A549 (cell line): ENCODE data around the gene DBT. TPM values are rescaled to one million over a fixed set of nuclear protein-coding genes. Genes with fewer than 3 reads are reported as not detected.

Experiments used
- ATAC-seq, 2 experiments: fragments of 200-7000 bp in 1 of 2; fragments of >200 bp in 1 of 2; cut with Nextera tagmentation in 1 of 2; cut with Tn5 transposase in 1 of 2; 3 replicates each; pipeline versions ENCODE4 v1.8.0 to v1.9.1; 2018 to 2020; ENCODE audit warnings: mild to moderate bottlenecking in 1 of 2, moderate library complexity in 1 of 2
- CTCF ChIA-PET: fragments of 300-600 bp; sonication (Branson Sonifier 250); formaldehyde crosslinking; extraction: SDS; loops from one replicate; lab custom pipeline; 2021; ENCODE audit warnings: antibody characterized with exemption, inconsistent platforms; lab: Yijun Ruan, JAX
- POLR2A ChIA-PET: fragments of 350-600 bp; formaldehyde crosslinking; extraction: SDS; loops from one replicate; lab custom pipeline; 2021; ENCODE audit warnings: antibody characterized with exemption, inconsistent platforms; lab: Yijun Ruan, JAX
- DNase-seq, 2 experiments: peaks; one replicate each; pipeline versions ENCODE4 v3.0.0 to v3.0.0-alpha.2; 2011 to 2016; ENCODE audit warnings: low read depth in 1 of 2, low spot score in 1 of 2
- FAIRE-seq: peaks from 2 replicates; lab custom pipeline; 2011; peaks lifted over from hg19 to GRCh38; lab: Jason Lieb, UNC
- H3K27ac ChIP-seq, 2 experiments: fragments of >200 bp; sonication (Bioruptor Twin); formaldehyde crosslinking; 3 replicates each; pipeline ENCODE4 v1.5.1; 2016 to 2017
- H3K4me1 ChIP-seq: fragments of >200 bp; sonication (Bioruptor Twin); formaldehyde crosslinking; 3 replicates; pipeline ENCODE4 v1.6.1; 2016
- H3K4me2 ChIP-seq: fragments of >200 bp; sonication (Bioruptor Twin); formaldehyde crosslinking; 3 replicates; pipeline ENCODE4 v1.6.1; 2016
- H3K4me3 ChIP-seq: fragments of >200 bp; sonication (Bioruptor Twin); formaldehyde crosslinking; 3 replicates; pipeline ENCODE4 v1.5.1; 2016
- H3K9me3 ChIP-seq: fragments of >200 bp; sonication (Bioruptor Twin); formaldehyde crosslinking; 3 replicates; pipeline ENCODE4 v1.6.1; 2016
- ATOH8 ChIP-seq: fragments of 250-450 bp; sonication (Bioruptor Pico); IDR thresholded peaks from 2 replicates; pipeline ENCODE4 v1.5.0; 2020; ENCODE audit warnings: low read depth, mild to moderate bottlenecking, moderate library complexity
- CBX8 ChIP-seq: fragments of 200-600 bp; sonication (generic); IDR thresholded peaks from 2 replicates; pipeline ENCODE4 v1.6.1; 2016
- CEBPB ChIP-seq, 2 experiments: fragments of >200 bp in 1 of 2; sonication (Bioruptor Twin) in 1 of 2; formaldehyde crosslinking in 1 of 2; IDR thresholded peaks; 2 replicates each; pipeline ENCODE4 v1.6.1; 2012 to 2016
- CHD2 ChIP-seq: fragments of 150-350 bp; IDR thresholded peaks from 2 replicates; pipeline ENCODE4 v1.6.1; 2014; ENCODE audit warnings: low read length; ENCODE audit not compliant: partially characterized antibody
- CHD4 ChIP-seq: fragments of 200-600 bp; sonication (generic); IDR thresholded peaks from 2 replicates; pipeline ENCODE4 v1.6.1; 2016; ENCODE audit warnings: antibody characterized with exemption, mild to moderate bottlenecking, borderline replicate concordance
- CTCF ChIP-seq: fragments of >200 bp; sonication (Bioruptor Twin); formaldehyde crosslinking; IDR thresholded peaks from 3 replicates; pipeline ENCODE4 v1.5.1; 2016
- ELK1 ChIP-seq: fragments of 150-350 bp; IDR thresholded peaks from 2 replicates; pipeline ENCODE4 v1.6.1; 2014; ENCODE audit warnings: low read depth, mild to moderate bottlenecking, low read length
- FOSB ChIP-seq: fragments of 250-450 bp; sonication (Bioruptor Pico); IDR thresholded peaks from 2 replicates; pipeline ENCODE4 v1.5.0; 2020; ENCODE audit warnings: mild to moderate bottlenecking, moderate library complexity
- FOSL2 ChIP-seq, 2 experiments: fragments of 450-650 bp in 1 of 2; fragments of >200 bp in 1 of 2; sonication (Bioruptor Twin) in 1 of 2; formaldehyde crosslinking; IDR thresholded peaks; 2 replicates each; pipeline versions ENCODE4 v1.5.0 to v1.6.1; 2016 to 2020; ENCODE audit warnings: mild to moderate bottlenecking in 1 of 2, moderate library complexity in 1 of 2
- FOXS1 ChIP-seq: fragments of 250-450 bp; sonication (Bioruptor Pico); IDR thresholded peaks from 2 replicates; pipeline ENCODE4 v1.5.0; 2020; ENCODE audit warnings: mild to moderate bottlenecking, moderate library complexity
- GATA3 ChIP-seq: IDR thresholded peaks from 2 replicates; pipeline ENCODE4 v1.6.1; 2012; ENCODE audit warnings: borderline replicate concordance
- HEYL ChIP-seq: fragments of 250-450 bp; sonication (Bioruptor Pico); IDR thresholded peaks from 2 replicates; pipeline ENCODE4 v1.8.0; 2021; ENCODE audit warnings: mild to moderate bottlenecking, moderate library complexity
- HOXA7 ChIP-seq: fragments of 250-450 bp; sonication (Bioruptor Pico); IDR thresholded peaks from 2 replicates; pipeline ENCODE4 v1.5.0; 2020; ENCODE audit warnings: mild to moderate bottlenecking, moderate library complexity
- HOXB13 ChIP-seq: fragments of 250-450 bp; sonication (Bioruptor Pico); IDR thresholded peaks from 2 replicates; pipeline ENCODE4 v1.5.0; 2020; ENCODE audit warnings: low read depth, mild to moderate bottlenecking, moderate library complexity
- JUNB ChIP-seq: fragments of >200 bp; sonication (Bioruptor Twin); formaldehyde crosslinking; IDR thresholded peaks from 2 replicates; pipeline ENCODE4 v1.6.1; 2016
- MAX ChIP-seq: IDR thresholded peaks from 2 replicates; pipeline ENCODE4 v1.6.1; 2012
- MAZ ChIP-seq: fragments of 150-350 bp; IDR thresholded peaks from 2 replicates; pipeline ENCODE4 v1.6.1; 2014; ENCODE audit warnings: antibody characterized with exemption, low read depth, low read length, borderline replicate concordance
- NFE2L2 ChIP-seq: fragments of 150-350 bp; conservative IDR thresholded peaks from 2 replicates; pipeline ENCODE4 v1.6.1; 2014; ENCODE audit warnings: low read length
- NR3C1 ChIP-seq: fragments of >200 bp; sonication (Bioruptor Twin); formaldehyde crosslinking; IDR thresholded peaks from 3 replicates; pipeline ENCODE4 v1.6.1; 2017
- POLR2A ChIP-seq: IDR thresholded peaks from 2 replicates; pipeline ENCODE4 v1.6.1; 2012; ENCODE audit warnings: mild to moderate bottlenecking, low read length
- POLR2AphosphoS2 ChIP-seq: conservative IDR thresholded peaks from 2 replicates; pipeline ENCODE4 v1.6.1; 2012; ENCODE audit warnings: low read length, improper control_type of control experiment, inconsistent platforms
- REST ChIP-seq: fragments of 200-600 bp; sonication (generic); IDR thresholded peaks from 2 replicates; pipeline ENCODE4 v1.6.1; 2016; ENCODE audit warnings: antibody characterized with exemption, mild to moderate bottlenecking, moderate library complexity
- RFX5 ChIP-seq: fragments of 450-650 bp; IDR thresholded peaks from 2 replicates; pipeline ENCODE4 v1.7.1; 2014; ENCODE audit warnings: antibody characterized with exemption, mild to moderate bottlenecking, moderate library complexity
- SMC3 ChIP-seq: fragments of >200 bp; sonication (Bioruptor Twin); formaldehyde crosslinking; IDR thresholded peaks from 3 replicates; pipeline ENCODE4 v1.6.1; 2018; ENCODE audit warnings: inconsistent platforms
- SREBF2 ChIP-seq: fragments of 450-650 bp; IDR thresholded peaks from 2 replicates; pipeline ENCODE4 v1.6.1; 2014; ENCODE audit warnings: mild to moderate bottlenecking, moderate library complexity
- TFCP2L1 ChIP-seq: fragments of 250-450 bp; sonication (Bioruptor Pico); IDR thresholded peaks from 2 replicates; pipeline ENCODE4 v1.5.0; 2021; ENCODE audit warnings: mild to moderate bottlenecking
- USF2 ChIP-seq: fragments of 450-650 bp; IDR thresholded peaks from 2 replicates; pipeline ENCODE4 v1.6.1; 2014; ENCODE audit warnings: antibody characterized with exemption
- ZNF302 ChIP-seq: fragments of 250-450 bp; sonication (Bioruptor Pico); IDR thresholded peaks from 2 replicates; pipeline ENCODE4 v1.9.0; 2021; ENCODE audit warnings: inconsistent platforms, mild to moderate bottlenecking, moderate library complexity
- ZSCAN20 ChIP-seq: fragments of 250-450 bp; sonication (Bioruptor Pico); IDR thresholded peaks from 2 replicates; pipeline ENCODE4 v1.8.0; 2022; ENCODE audit warnings: mild to moderate bottlenecking, moderate library complexity
- WGBS: methylation state at CpG from one replicate; pipeline ENCODE4 v1.1.6; 2017; ENCODE audit errors: missing lambda C conversion rate; 5-methylcytosine and 5-hydroxymethylcytosine counted together
- polyA plus RNA-seq, 4 experiments: library from polyadenylated mRNA; depleted of rRNA in 3 of 4; stranded (reverse); fragments of >200 nt; fragmentation: RNase III in 1 of 4; extraction: RNeasy Plus Mini Kit Qiagen cat#74134 plus additional on column Dnase treatment in 1 of 4; gene quantifications; 2 replicates in 3 of 4; 3 replicates in 1 of 4; pipeline ENCODE4 v1.2.3, GENCODE V29; 2011 to 2017

The DBT gene
- polyA plus RNA-seq, 2 of the 4 experiments (the other 2 are of a cell fraction), result 3.6 to 8.7 TPM

- no peak for FAIRE-seq
- no peaks in the 10 kb centered on the region for H3K4me1 ChIP-seq
- TF ChIP-seq ZSCAN20 (CRISPR knock-in tag) (no peak), POLR2AphosphoS2 (no peak), MAX (no peak), POLR2A (no peak), SREBF2 (no peak), SMC3 (no peak), CHD2 (no peak), FOSL2 (IDR thresholded peaks at IDR 0.05) (no peak), FOSL2 (CRISPR knock-in tag; IDR thresholded peaks at IDR 0.05) (no peak), USF2 (no peak), JUNB (no peak), NFE2L2 (no peak), CBX8 (no peak), ZNF302 (no peak), ELK1 (no peak), FOSB (CRISPR knock-in tag) (no peak)
- TF ChIP-seq, all 56 proteins: peak for 0
- no peak for ATAC-seq
- Histone ChIP-seq H3K9me3 (no peaks in the 10 kb centered on the region), H3K4me3 (no peak overlapping the region), H3K27ac (no peak overlapping the region), H3K4me2 (no peak overlapping the region)
- WGBS, result 85% methylated on average over 2 of the region's 2 CpGs
- DNase-seq, result no peak
- ChIA-PET POLR2A (no interaction called here), CTCF (no interaction called here)
Measured at GRCh38 chr1:100151679-100152078, 98.0 kb downstream of the DBT start.

GRCh38 chr1:100147875-100148274 lies 101.8 kb downstream of the DBT start:
- POLR2A ChIA-PET, result no interaction called here
- CTCF ChIA-PET, result no interaction called here
- Histone ChIP-seq H3K4me1 (no peaks in the 10 kb centered on the region), H3K27ac (no peak overlapping the region), H3K4me3 (no peak overlapping the region), H3K4me2 (no peak overlapping the region), H3K9me3 (no peaks in the 10 kb centered on the region)
- no peak for DNase-seq
- 91% methylated on average over 4 of the region's 4 CpGs for WGBS
- no peak for FAIRE-seq
- ATAC-seq, result no peak
- TF ChIP-seq MAZ (no peak), CHD4 (no peak), CTCF (no peak), RFX5 (no peak), CEBPB (IDR thresholded peaks at IDR 0.05) (no peak), FOXS1 (CRISPR knock-in tag) (no peak), FOSB (CRISPR knock-in tag) (no peak), GATA3 (no peak), ELK1 (no peak), FOSL2 (IDR thresholded peaks at IDR 0.05) (no peak), FOSL2 (CRISPR knock-in tag; IDR thresholded peaks at IDR 0.05) (no peak), HEYL (CRISPR knock-in tag) (no peak), NR3C1 (no peak), TFCP2L1 (no peak), HOXA7 (CRISPR knock-in tag) (no peak), REST (no peak), HOXB13 (CRISPR knock-in tag) (no peak), ATOH8 (CRISPR knock-in tag) (no peak)
